K562 (cell line): ENCODE data around the gene PCDHGA7.
"Not testable (repeated sequence)": the region's sequence is repeated elsewhere in the genome, so short reads cannot be mapped to it uniquely, and the experiment has no call there.

Experiments
- CAMTA2 ChIP-seq: fragments of 250-450 bp; sonication (Bioruptor Pico); conservative IDR thresholded peaks from 2 replicates; pipeline ENCODE4 v1.5.1; 2022
- CBX2 ChIP-seq: fragments of 200-600 bp; sonication (generic); IDR thresholded peaks from one replicate; pipeline ENCODE4 v1.6.1; 2012; ENCODE audit warnings: mild to moderate bottlenecking, low read length, inconsistent platforms; ENCODE audit not compliant: insufficient read depth, poor library complexity, severe bottlenecking
- CREM ChIP-seq: IDR thresholded peaks from 2 replicates; pipeline ENCODE4 v1.6.1; 2014; ENCODE audit warnings: antibody characterized with exemption, low read depth
- ESRRB ChIP-seq: fragments of 250-450 bp; sonication (Bioruptor Pico); IDR thresholded peaks from 2 replicates; pipeline ENCODE4 v1.5.0; 2020; ENCODE audit warnings: mild to moderate bottlenecking, moderate library complexity, borderline replicate concordance
- MED1 ChIP-seq: sonication (generic); formaldehyde crosslinking; IDR thresholded peaks from 2 replicates; pipeline ENCODE4 v1.8.1; 2023; ENCODE audit warnings: missing genetic modification reagents, borderline replicate concordance
- RNF2 ChIP-seq: sonication (generic); IDR thresholded peaks from 2 replicates; pipeline ENCODE4 v1.6.1; 2016
- SMARCE1 ChIP-seq: fragments of 450-650 bp; IDR thresholded peaks from 2 replicates; pipeline ENCODE4 v1.7.1; 2016; ENCODE audit warnings: mild to moderate bottlenecking
- ZKSCAN1 ChIP-seq: fragments of 150-350 bp; IDR thresholded peaks from 2 replicates; pipeline ENCODE4 v1.6.1; 2016; ENCODE audit warnings: low read depth, low read length
- ZNF121 ChIP-seq: sonication (generic); formaldehyde crosslinking; conservative IDR thresholded peaks from 2 replicates; pipeline ENCODE4 v1.8.0; 2022; ENCODE audit warnings: missing genetic modification reagents
- TF ChIP-seq, protein P1 (sequence below): fragments of 450-650 bp; formaldehyde crosslinking; IDR thresholded peaks from 2 replicates; pipeline ENCODE4 v1.4.0; 2022; ENCODE audit warnings: missing genetic modification characterization
- TF ChIP-seq, protein P2 (sequence below), 3 experiments: IDR thresholded peaks in 2 of 3; conservative IDR thresholded peaks in 1 of 3; 2 replicates each; pipeline ENCODE4 v1.5.1; 2011 to 2012; ENCODE audit warnings: low read length in 3 of 3, mild to moderate bottlenecking in 3 of 3, control low read depth in 2 of 3, improper control_type of control experiment in 1 of 3, inconsistent platforms in 1 of 3, low read depth in 1 of 3, mixed read lengths in 1 of 3, moderate library complexity in 1 of 3; ENCODE audit not compliant: insufficient read depth in 2 of 3

DNA sequence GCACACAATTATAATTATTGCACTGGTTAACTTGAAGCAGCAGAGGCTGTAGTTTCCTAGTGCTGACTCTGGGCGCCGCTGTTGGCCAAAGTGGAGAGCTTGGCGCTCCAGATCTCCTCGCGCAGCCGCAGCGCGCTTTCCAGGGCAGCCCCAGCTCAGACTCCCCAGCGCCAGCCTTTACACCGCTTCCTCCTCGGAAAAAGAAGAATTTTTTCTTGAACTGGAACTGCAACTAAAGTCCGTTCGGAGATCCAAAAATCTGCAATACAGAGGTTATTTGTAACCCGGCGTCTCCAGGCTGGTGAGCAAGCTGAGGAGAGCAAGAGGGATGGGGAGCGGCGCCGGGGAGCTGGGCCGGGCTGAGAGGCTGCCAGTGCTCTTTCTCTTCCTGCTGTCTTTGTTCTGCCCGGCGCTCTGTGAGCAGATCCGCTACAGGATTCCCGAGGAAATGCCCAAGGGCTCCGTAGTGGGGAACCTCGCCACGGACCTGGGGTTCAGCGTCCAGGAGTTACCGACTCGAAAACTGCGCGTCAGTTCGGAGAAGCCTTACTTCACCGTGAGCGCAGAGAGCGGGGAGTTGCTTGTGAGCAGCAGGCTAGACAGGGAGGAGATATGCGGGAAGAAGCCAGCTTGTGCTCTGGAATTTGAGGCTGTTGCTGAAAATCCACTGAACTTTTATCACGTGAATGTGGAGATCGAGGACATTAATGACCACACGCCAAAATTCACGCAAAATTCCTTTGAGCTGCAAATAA lies 5.2 kb downstream of the PCDHGA7 start, which contains the start of gene PCDHGB4:
- not testable (repeated sequence) for TF ChIP-seq CREM; MED1 (CRISPR knock-in tag); RNF2; SMARCE1; ESRRB; CBX2; ZNF121 (CRISPR knock-in tag); CAMTA2 (CRISPR knock-in tag); ZKSCAN1
- TF ChIP-seq, protein P1, sequence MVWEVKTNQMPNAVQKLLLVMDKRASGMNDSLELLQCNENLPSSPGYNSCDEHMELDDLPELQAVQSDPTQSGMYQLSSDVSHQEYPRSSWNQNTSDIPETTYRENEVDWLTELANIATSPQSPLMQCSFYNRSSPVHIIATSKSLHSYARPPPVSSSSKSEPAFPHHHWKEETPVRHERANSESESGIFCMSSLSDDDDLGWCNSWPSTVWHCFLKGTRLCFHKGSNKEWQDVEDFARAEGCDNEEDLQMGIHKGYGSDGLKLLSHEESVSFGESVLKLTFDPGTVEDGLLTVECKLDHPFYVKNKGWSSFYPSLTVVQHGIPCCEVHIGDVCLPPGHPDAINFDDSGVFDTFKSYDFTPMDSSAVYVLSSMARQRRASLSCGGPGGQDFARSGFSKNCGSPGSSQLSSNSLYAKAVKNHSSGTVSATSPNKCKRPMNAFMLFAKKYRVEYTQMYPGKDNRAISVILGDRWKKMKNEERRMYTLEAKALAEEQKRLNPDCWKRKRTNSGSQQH (CRISPR knock-in tag), result not testable (repeated sequence)
- TF ChIP-seq, protein P2, sequence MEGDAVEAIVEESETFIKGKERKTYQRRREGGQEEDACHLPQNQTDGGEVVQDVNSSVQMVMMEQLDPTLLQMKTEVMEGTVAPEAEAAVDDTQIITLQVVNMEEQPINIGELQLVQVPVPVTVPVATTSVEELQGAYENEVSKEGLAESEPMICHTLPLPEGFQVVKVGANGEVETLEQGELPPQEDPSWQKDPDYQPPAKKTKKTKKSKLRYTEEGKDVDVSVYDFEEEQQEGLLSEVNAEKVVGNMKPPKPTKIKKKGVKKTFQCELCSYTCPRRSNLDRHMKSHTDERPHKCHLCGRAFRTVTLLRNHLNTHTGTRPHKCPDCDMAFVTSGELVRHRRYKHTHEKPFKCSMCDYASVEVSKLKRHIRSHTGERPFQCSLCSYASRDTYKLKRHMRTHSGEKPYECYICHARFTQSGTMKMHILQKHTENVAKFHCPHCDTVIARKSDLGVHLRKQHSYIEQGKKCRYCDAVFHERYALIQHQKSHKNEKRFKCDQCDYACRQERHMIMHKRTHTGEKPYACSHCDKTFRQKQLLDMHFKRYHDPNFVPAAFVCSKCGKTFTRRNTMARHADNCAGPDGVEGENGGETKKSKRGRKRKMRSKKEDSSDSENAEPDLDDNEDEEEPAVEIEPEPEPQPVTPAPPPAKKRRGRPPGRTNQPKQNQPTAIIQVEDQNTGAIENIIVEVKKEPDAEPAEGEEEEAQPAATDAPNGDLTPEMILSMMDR (IDR thresholded peaks at IDR 0.05 in 2 of 3, conservative IDR thresholded peaks at IDR 0.05 in 1 of 3; ENCODE audit: insufficient read depth in 2 of 3, low read depth in 1 of 3, low read length in 3 of 3), result peak; percentile 22 to 47 (median 42); a peak in 2 of 6 replicates
